Measurements from ENCODE around the gene ADARB2. TPM values are rescaled to one million over a fixed set of nuclear protein-coding genes. Genes with fewer than 3 reads are reported as not detected.

ADARB2 gene
- total RNA-seq, 1 donor from 2014 or later: 0.80 TPM

- intact Hi-C loops (cut with DNase I): no loop called here
- no peak for DNase-seq
Observed at GRCh38 chr10:1669433-1669832, 67.9 kb downstream of the ADARB2 start.

GRCh38 chr10:1668399-1668798, 68.9 kb downstream of the ADARB2 start:
- no peaks in the 10 kb centered on the region for H3K9me3 ChIP-seq
- H3K4me1 ChIP-seq: no peaks in the 10 kb centered on the region
- no peaks in the 10 kb centered on the region for H3K36me3 ChIP-seq
- TF ChIP-seq CTCF (IDR thresholded peaks at IDR 0.05): no peak
- intact Hi-C loops (cut with DNase I): no loop called here
- DNase-seq: no peak
- H3K27ac ChIP-seq: no peak overlapping the region
- ATAC-seq: no peak
- H3K27me3 ChIP-seq (ENCODE audit: low read depth): no peaks in the 10 kb centered on the region
- H3K4me3 ChIP-seq: no peak overlapping the region

More at GRCh38 chr10:1669433-1669832, 67.9 kb downstream of the ADARB2 start:
- H3K4me1 ChIP-seq: no peaks in the 10 kb centered on the region
- no peaks in the 10 kb centered on the region for H3K9me3 ChIP-seq
- no peaks in the 10 kb centered on the region for H3K27me3 ChIP-seq (ENCODE audit: low read depth)
- H3K4me3 ChIP-seq: no peak overlapping the region
- no peak for ATAC-seq
- no peak for TF ChIP-seq CTCF (IDR thresholded peaks at IDR 0.05)
- H3K27ac ChIP-seq: no peak overlapping the region
- no peaks in the 10 kb centered on the region for H3K36me3 ChIP-seq

- no peak overlapping the region for H3K27ac ChIP-seq
- H3K4me1 ChIP-seq: no peaks in the 10 kb centered on the region
- intact Hi-C loops (cut with DNase I): no loop called here
- ATAC-seq (no peak), DNase-seq (no peak)
- H3K36me3 ChIP-seq: no peaks in the 10 kb centered on the region
- H3K4me3 ChIP-seq: no peak overlapping the region
- H3K9me3 ChIP-seq: no peaks in the 10 kb centered on the region
- no peaks in the 10 kb centered on the region for H3K27me3 ChIP-seq (ENCODE audit: low read depth)
- TF ChIP-seq CTCF (IDR thresholded peaks at IDR 0.05): no peak
Observed at GRCh38 chr10:1667392-1667791, 69.9 kb downstream of the ADARB2 start.

DNA sequence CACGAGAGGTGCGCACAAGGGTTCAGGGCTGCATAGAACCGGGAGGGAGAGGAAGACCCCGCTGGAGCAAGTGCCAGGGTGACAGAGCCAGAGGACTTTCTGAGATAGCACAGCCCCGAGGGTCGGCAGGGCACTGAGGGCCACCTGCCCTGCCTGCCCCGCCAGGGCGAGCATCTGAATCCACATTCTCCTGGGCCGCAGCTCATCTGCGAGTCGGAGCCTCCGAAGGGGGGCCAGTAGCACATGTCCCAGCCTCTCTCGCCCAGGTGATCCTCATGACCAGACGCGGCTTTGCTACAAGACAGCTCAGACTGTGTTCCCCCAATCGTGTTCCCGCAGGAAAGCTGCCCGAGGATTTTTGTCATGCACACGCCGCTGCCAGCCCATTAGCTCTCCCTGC, 71.2 kb downstream of the ADARB2 start:
- DNase-seq: no peak
- Histone ChIP-seq H3K36me3 (no peaks in the 10 kb centered on the region), H3K27ac (no peak overlapping the region), H3K27me3 (ENCODE audit: low read depth) (no peaks in the 10 kb centered on the region), H3K4me1 (no peaks in the 10 kb centered on the region), H3K4me3 (no peak overlapping the region), H3K9me3 (no peaks in the 10 kb centered on the region)
- intact Hi-C loops (cut with DNase I): no loop called here
- no peak for TF ChIP-seq CTCF (IDR thresholded peaks at IDR 0.05)
- no peak for ATAC-seq

DNA sequence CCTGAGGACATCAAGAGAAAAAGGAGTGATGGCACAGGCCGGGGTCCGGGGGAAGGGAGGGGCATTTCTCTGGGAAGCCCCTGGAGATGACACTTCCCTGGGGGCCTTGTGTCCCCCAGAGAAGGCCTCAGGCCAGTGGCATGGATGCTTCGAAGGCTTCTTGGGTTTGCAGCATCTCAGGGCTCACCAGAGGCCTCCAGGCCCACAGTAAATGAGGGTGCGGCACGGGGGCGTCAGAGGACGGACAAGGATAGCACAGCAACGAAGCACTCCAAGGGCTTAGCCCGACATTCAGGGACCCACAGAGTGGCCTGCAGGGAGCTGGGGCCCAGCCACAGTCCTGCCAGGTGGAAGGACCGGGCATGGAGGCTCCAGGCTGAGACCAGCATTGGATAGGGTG, 71.6 kb downstream of the ADARB2 start:
- TF ChIP-seq CTCF (IDR thresholded peaks at IDR 0.05): no peak
- Histone ChIP-seq H3K4me1 (no peaks in the 10 kb centered on the region), H3K27ac (no peak overlapping the region), H3K4me3 (no peak overlapping the region), H3K36me3 (no peaks in the 10 kb centered on the region), H3K9me3 (no peaks in the 10 kb centered on the region), H3K27me3 (ENCODE audit: low read depth) (no peaks in the 10 kb centered on the region)
- no peak for ATAC-seq
- no peak for DNase-seq
- intact Hi-C loops (cut with DNase I): no loop called here
